SU-DHL-6 (cell line): ENCODE data around the gene PITPNM2.

Experiments used
- EZH2phosphoT487 ChIP-seq: fragments of 200-600 bp; sonication (generic), shearing (Covaris generic); conservative IDR thresholded peaks from 2 replicates; pipeline ENCODE4 v1.6.1; 2018; ENCODE audit warnings: mild to moderate bottlenecking, antibody characterized with exemption, low read length, moderate library complexity, mixed read lengths
- TF ChIP-seq, protein P1 (sequence below): fragments of 200-600 bp; sonication (generic); IDR thresholded peaks from one replicate; pipeline ENCODE4 v1.5.1; 2017; ENCODE audit warnings: antibody characterized with exemption, mild to moderate bottlenecking, low read length, moderate library complexity; ENCODE audit not compliant: insufficient read depth, poor library complexity, severe bottlenecking

DNA sequence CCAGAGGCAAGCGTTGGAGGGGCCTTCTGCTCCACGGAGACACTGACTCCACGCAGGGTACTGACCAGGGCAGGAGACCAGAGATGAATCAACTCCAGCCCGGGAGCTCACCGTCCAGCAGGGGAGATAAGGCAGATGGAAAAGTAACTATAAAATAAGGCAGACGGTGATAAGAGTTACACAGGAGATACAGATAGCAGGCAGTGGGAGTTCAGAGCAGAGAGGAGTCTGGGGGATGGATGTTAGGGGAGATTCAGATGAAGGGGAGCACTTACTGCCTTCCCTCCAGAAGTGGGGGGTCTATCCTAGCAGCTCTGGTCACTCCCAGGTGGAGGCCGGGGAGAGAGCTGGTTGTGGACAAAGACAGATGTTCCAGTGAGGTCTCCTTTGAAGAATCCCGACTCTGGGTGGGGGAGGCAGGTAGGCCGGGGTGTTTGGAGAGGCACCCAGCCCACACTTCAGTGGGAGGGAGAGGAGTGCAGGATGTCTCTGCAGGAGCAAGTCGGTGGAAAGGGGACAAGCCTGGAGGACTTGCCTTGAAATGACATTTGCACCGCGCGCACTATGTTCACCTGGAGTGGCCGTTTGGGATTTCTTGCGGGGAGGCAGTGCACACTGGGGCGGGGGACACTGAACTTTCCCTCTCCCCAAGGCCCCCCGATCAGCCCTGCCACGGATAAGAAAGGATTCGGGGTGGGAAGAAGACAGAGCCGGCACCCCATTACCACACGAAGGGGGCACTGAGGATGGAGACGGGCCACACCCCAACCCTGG, 1.2 kb downstream of the PITPNM2 start:
- TF ChIP-seq, protein P1, sequence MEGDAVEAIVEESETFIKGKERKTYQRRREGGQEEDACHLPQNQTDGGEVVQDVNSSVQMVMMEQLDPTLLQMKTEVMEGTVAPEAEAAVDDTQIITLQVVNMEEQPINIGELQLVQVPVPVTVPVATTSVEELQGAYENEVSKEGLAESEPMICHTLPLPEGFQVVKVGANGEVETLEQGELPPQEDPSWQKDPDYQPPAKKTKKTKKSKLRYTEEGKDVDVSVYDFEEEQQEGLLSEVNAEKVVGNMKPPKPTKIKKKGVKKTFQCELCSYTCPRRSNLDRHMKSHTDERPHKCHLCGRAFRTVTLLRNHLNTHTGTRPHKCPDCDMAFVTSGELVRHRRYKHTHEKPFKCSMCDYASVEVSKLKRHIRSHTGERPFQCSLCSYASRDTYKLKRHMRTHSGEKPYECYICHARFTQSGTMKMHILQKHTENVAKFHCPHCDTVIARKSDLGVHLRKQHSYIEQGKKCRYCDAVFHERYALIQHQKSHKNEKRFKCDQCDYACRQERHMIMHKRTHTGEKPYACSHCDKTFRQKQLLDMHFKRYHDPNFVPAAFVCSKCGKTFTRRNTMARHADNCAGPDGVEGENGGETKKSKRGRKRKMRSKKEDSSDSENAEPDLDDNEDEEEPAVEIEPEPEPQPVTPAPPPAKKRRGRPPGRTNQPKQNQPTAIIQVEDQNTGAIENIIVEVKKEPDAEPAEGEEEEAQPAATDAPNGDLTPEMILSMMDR, result no peak
- TF ChIP-seq EZH2phosphoT487, result no peak
